ENCODE results near the gene TMEM178A.
"Not testable (repeated sequence)": the region's sequence is repeated elsewhere in the genome, so short reads cannot be mapped to it uniquely, and the experiment has no call there.

Gene TMEM178A

GRCh38 chr2:39649511-39649910 lies 16.2 kb upstream of the TMEM178A start:
- Histone ChIP-seq H3F3A (ENCODE audit: insufficient read depth, low read length) (no peaks in the 10 kb centered on the region), H3K4me1 (ENCODE audit: low read length) (no peaks in the 10 kb centered on the region), H3K4me2 (ENCODE audit: low read depth, low read length) (no peak overlapping the region), H2AFZ (ENCODE audit: low read length) (no peak overlapping the region), H3K9me2 (replicated peaks; ENCODE audit: insufficient read depth, low read length) (no peaks in the 10 kb centered on the region), H3K79me2 (ENCODE audit: low read length) (no peaks in the 10 kb centered on the region), H3K4me3 (ENCODE audit: low read length) (no peak overlapping the region), H3K36me3 (replicated peaks; ENCODE audit: insufficient read depth, low read length) (no peaks in the 10 kb centered on the region), H3K27ac (ENCODE audit: low read length) (no peak overlapping the region), H3K9ac (ENCODE audit: low read length) (no peak overlapping the region), H4K20me1 (ENCODE audit: insufficient read depth, low read length) (no peaks in the 10 kb centered on the region), H3K27me3 (replicated peaks; ENCODE audit: insufficient read depth, low read length) (no peaks in the 10 kb centered on the region), H3K9me3 (replicated peaks; ENCODE audit: insufficient read depth, low read length) (no peaks in the 10 kb centered on the region)
- TF ChIP-seq, protein P1, sequence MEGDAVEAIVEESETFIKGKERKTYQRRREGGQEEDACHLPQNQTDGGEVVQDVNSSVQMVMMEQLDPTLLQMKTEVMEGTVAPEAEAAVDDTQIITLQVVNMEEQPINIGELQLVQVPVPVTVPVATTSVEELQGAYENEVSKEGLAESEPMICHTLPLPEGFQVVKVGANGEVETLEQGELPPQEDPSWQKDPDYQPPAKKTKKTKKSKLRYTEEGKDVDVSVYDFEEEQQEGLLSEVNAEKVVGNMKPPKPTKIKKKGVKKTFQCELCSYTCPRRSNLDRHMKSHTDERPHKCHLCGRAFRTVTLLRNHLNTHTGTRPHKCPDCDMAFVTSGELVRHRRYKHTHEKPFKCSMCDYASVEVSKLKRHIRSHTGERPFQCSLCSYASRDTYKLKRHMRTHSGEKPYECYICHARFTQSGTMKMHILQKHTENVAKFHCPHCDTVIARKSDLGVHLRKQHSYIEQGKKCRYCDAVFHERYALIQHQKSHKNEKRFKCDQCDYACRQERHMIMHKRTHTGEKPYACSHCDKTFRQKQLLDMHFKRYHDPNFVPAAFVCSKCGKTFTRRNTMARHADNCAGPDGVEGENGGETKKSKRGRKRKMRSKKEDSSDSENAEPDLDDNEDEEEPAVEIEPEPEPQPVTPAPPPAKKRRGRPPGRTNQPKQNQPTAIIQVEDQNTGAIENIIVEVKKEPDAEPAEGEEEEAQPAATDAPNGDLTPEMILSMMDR (IDR thresholded peaks at IDR 0.05; ENCODE audit: low read length): no peak
- no peak for TF ChIP-seq EZH2 (optimal IDR thresholded peaks at IDR 0.05; ENCODE audit: low read depth, low read length)
- TF ChIP-seq EZH2phosphoT487 (IDR thresholded peaks at IDR 0.05; ENCODE audit: low read length): no peak
- DNase-seq: no peak

- H3K4me2 ChIP-seq (ENCODE audit: low read depth, low read length): no peak overlapping the region
- TF ChIP-seq, protein P1 (IDR thresholded peaks at IDR 0.05; ENCODE audit: low read length): no peak
- TF ChIP-seq EZH2phosphoT487 (IDR thresholded peaks at IDR 0.05; ENCODE audit: low read length): no peak
- TF ChIP-seq EZH2 (optimal IDR thresholded peaks at IDR 0.05; ENCODE audit: low read depth, low read length): no peak
Observed at GRCh38 chr2:39650468-39650867, 15.2 kb upstream of the TMEM178A start.

GRCh38 chr2:39656215-39656614 lies 9.5 kb upstream of the TMEM178A start:
- not testable (repeated sequence) for H3K9ac ChIP-seq (ENCODE audit: low read length); H3F3A ChIP-seq (ENCODE audit: insufficient read depth, low read length); H3K9me2 ChIP-seq (replicated peaks; ENCODE audit: insufficient read depth, low read length); H3K36me3 ChIP-seq (replicated peaks; ENCODE audit: insufficient read depth, low read length); H3K9me3 ChIP-seq (replicated peaks; ENCODE audit: insufficient read depth, low read length); H3K4me1 ChIP-seq (ENCODE audit: low read length); H3K27me3 ChIP-seq (replicated peaks; ENCODE audit: insufficient read depth, low read length); H3K4me2 ChIP-seq (ENCODE audit: low read depth, low read length); H3K27ac ChIP-seq (ENCODE audit: low read length); DNase-seq; H2AFZ ChIP-seq (ENCODE audit: low read length); H3K79me2 ChIP-seq (ENCODE audit: low read length); H4K20me1 ChIP-seq (ENCODE audit: insufficient read depth, low read length); H3K4me3 ChIP-seq (ENCODE audit: low read length)

More at GRCh38 chr2:39650468-39650867, 15.2 kb upstream of the TMEM178A start:
- no peaks in the 10 kb centered on the region for H3K79me2 ChIP-seq (ENCODE audit: low read length)
- H3F3A ChIP-seq (ENCODE audit: insufficient read depth, low read length): no peaks in the 10 kb centered on the region
- no peak overlapping the region for H2AFZ ChIP-seq (ENCODE audit: low read length)
- no peak overlapping the region for H3K9ac ChIP-seq (ENCODE audit: low read length)
- no peaks in the 10 kb centered on the region for H4K20me1 ChIP-seq (ENCODE audit: insufficient read depth, low read length)
- no peaks in the 10 kb centered on the region for H3K4me1 ChIP-seq (ENCODE audit: low read length)
- no peaks in the 10 kb centered on the region for H3K9me3 ChIP-seq (replicated peaks; ENCODE audit: insufficient read depth, low read length)
- no peaks in the 10 kb centered on the region for H3K9me2 ChIP-seq (replicated peaks; ENCODE audit: insufficient read depth, low read length)
- no peak overlapping the region for H3K27ac ChIP-seq (ENCODE audit: low read length)
- no peak overlapping the region for H3K4me3 ChIP-seq (ENCODE audit: low read length)
- no peaks in the 10 kb centered on the region for H3K27me3 ChIP-seq (replicated peaks; ENCODE audit: insufficient read depth, low read length)
- DNase-seq: no peak
- no peaks in the 10 kb centered on the region for H3K36me3 ChIP-seq (replicated peaks; ENCODE audit: insufficient read depth, low read length)

DNA sequence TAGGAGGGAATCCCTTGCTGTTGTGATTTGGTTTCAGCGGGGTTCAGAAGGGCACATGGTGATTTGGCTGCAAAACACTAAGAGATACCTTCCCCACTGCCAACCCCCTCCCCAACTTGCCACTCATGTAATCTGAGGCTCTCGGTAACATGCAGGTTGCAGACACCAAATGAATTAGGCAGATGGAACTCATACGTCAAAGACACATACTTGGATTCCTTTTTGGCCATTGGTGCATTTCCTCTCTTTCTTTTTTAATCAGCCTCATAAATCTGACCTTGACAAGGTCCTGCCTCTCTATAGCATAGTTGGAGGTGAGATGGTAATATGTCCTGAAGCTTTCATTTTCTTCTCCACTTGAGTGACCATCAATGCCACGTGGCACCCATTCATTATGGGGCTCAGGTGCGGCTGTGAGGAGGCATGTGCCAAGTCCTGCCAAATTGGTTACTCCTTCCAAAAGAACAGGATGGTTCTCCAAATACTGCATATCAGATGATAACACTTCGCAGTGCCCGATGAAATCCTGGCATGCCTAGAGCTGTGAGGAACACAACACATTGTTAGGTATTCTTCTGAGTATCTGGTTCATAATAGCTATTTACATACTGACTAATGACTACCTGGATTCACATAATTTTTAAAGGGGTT lies 8.3 kb upstream of the TMEM178A start:
- H4K20me1 ChIP-seq (ENCODE audit: insufficient read depth, low read length): no peaks in the 10 kb centered on the region
- no peaks in the 10 kb centered on the region for H3K27me3 ChIP-seq (replicated peaks; ENCODE audit: insufficient read depth, low read length)
- no peak overlapping the region for H3K27ac ChIP-seq (ENCODE audit: low read length)
- H3F3A ChIP-seq (ENCODE audit: insufficient read depth, low read length): no peaks in the 10 kb centered on the region
- H3K9me2 ChIP-seq (replicated peaks; ENCODE audit: insufficient read depth, low read length): no peaks in the 10 kb centered on the region
- H3K79me2 ChIP-seq (ENCODE audit: low read length): no peaks in the 10 kb centered on the region
- no peak overlapping the region for H3K9ac ChIP-seq (ENCODE audit: low read length)
- no peak for TF ChIP-seq EZH2phosphoT487 (IDR thresholded peaks at IDR 0.05; ENCODE audit: low read length)
- TF ChIP-seq, protein P1 (IDR thresholded peaks at IDR 0.05; ENCODE audit: low read length): no peak
- no peak for TF ChIP-seq EZH2 (optimal IDR thresholded peaks at IDR 0.05; ENCODE audit: low read depth, low read length)
- H2AFZ ChIP-seq (ENCODE audit: low read length): no peak overlapping the region
- H3K4me2 ChIP-seq (ENCODE audit: low read depth, low read length): no peak overlapping the region
- H3K9me3 ChIP-seq (replicated peaks; ENCODE audit: insufficient read depth, low read length): no peaks in the 10 kb centered on the region
- H3K36me3 ChIP-seq (replicated peaks; ENCODE audit: insufficient read depth, low read length): no peaks in the 10 kb centered on the region
- no peak for DNase-seq
- H3K4me3 ChIP-seq (ENCODE audit: low read length): no peak overlapping the region
- no peaks in the 10 kb centered on the region for H3K4me1 ChIP-seq (ENCODE audit: low read length)
